ENCODE results near the gene RSPH10B2.
"Not testable (repeated sequence)": the region's sequence is repeated elsewhere in the genome, so short reads cannot be mapped to it uniquely, and the experiment has no call there.

The RSPH10B2 gene

GRCh38 chr7:6718124-6718523, 35.8 kb upstream of the RSPH10B2 start:
- DNase-seq (ENCODE audit: low read depth): no peak
- no peak for TF ChIP-seq CTCF (IDR thresholded peaks at IDR 0.05; ENCODE audit: insufficient read depth, low read depth, low read length, missing control alignments)
- no peak overlapping the region for H3K4me3 ChIP-seq (ENCODE audit: low read length)

- DNase-seq (ENCODE audit: low read depth); H3K4me3 ChIP-seq (ENCODE audit: low read length): not testable (repeated sequence)
Measured at GRCh38 chr7:6724351-6724750, 29.6 kb upstream of the RSPH10B2 start.

GRCh38 chr7:6725003-6725402, 28.9 kb upstream of the RSPH10B2 start:
- TF ChIP-seq CTCF (IDR thresholded peaks at IDR 0.05; ENCODE audit: insufficient read depth, low read depth, low read length, missing control alignments): no peak
- H3K4me3 ChIP-seq (ENCODE audit: low read length): no peak overlapping the region
- no peak for DNase-seq (ENCODE audit: low read depth)

GRCh38 chr7:6726341-6726740, 27.6 kb upstream of the RSPH10B2 start:
- H3K4me3 ChIP-seq (ENCODE audit: low read length): not testable (repeated sequence)
- DNase-seq (ENCODE audit: low read depth): peak; percentile 72

GRCh38 chr7:6727663-6728062, 26.2 kb upstream of the RSPH10B2 start:
- no peak overlapping the region for H3K4me3 ChIP-seq (ENCODE audit: low read length)
- no peak for DNase-seq (ENCODE audit: low read depth)
- TF ChIP-seq CTCF (IDR thresholded peaks at IDR 0.05; ENCODE audit: insufficient read depth, low read depth, low read length, missing control alignments): no peak

GRCh38 chr7:6728893-6729491, 24.9 kb upstream of the RSPH10B2 start:
- DNase-seq (ENCODE audit: low read depth): not testable (repeated sequence)
- peak overlapping the region; percentile 78 for H3K4me3 ChIP-seq (ENCODE audit: low read length)

GRCh38 chr7:6729492-6730342, 24.2 kb upstream of the RSPH10B2 start:
- peak overlapping the region; percentile 78 for H3K4me3 ChIP-seq (ENCODE audit: low read length)
- TF ChIP-seq CTCF (IDR thresholded peaks at IDR 0.05; ENCODE audit: insufficient read depth, low read depth, low read length, missing control alignments): no peak
- DNase-seq (ENCODE audit: low read depth): peak; percentile 87

GRCh38 chr7:6730343-6730633, 23.6 kb upstream of the RSPH10B2 start:
- DNase-seq (ENCODE audit: low read depth): peak; percentile 47
- peak overlapping the region; percentile 78 for H3K4me3 ChIP-seq (ENCODE audit: low read length)
- TF ChIP-seq CTCF (IDR thresholded peaks at IDR 0.05; ENCODE audit: insufficient read depth, low read depth, low read length, missing control alignments): no peak

- not testable (repeated sequence) for DNase-seq (ENCODE audit: low read depth); H3K4me3 ChIP-seq (ENCODE audit: low read length)
Measured at GRCh38 chr7:6738415-6738814, 15.5 kb upstream of the RSPH10B2 start.

- not testable (repeated sequence) for H3K4me3 ChIP-seq (ENCODE audit: low read length); DNase-seq (ENCODE audit: low read depth)
Measured at GRCh38 chr7:6744410-6745100, 9.3 kb upstream of the RSPH10B2 start.

- DNase-seq (ENCODE audit: low read depth); H3K4me3 ChIP-seq (ENCODE audit: low read length): not testable (repeated sequence)
Measured at GRCh38 chr7:6749335-6749734, 4.6 kb upstream of the RSPH10B2 start.

GRCh38 chr7:6750173-6750572, 3.7 kb upstream of the RSPH10B2 start:
- not testable (repeated sequence) for H3K4me3 ChIP-seq (ENCODE audit: low read length); DNase-seq (ENCODE audit: low read depth)

- not testable (repeated sequence) for DNase-seq (ENCODE audit: low read depth); H3K4me3 ChIP-seq (ENCODE audit: low read length)
Measured at GRCh38 chr7:6761186-6761585, 7.3 kb downstream of the RSPH10B2 start.
